Heart left ventricle (tissue), 13 donors: Measurements from ENCODE around the gene PRKG1.

ENCODE experiments used
- POLR2A ChIP-seq, 2 donors: fragments of 450-650 bp; IDR thresholded peaks; one replicate each; pipeline ENCODE4 v1.6.1; 2017; ENCODE audit warnings: antibody characterized with exemption in 2 of 2, mild to moderate bottlenecking in 2 of 2, moderate library complexity in 2 of 2
- TF ChIP-seq, protein P1 (sequence below), 12 donors: fragments of 200-600 bp; sonication (generic) in 4 of 12; IDR thresholded peaks; one replicate each; pipeline versions ENCODE4 v1.5.0 to v1.8.0; 2018 to 2022; ENCODE audit warnings: antibody characterized with exemption in 12 of 12, mild to moderate bottlenecking in 5 of 12
- donor health status: ischemic (EF 13 %, LVEDD 7.1; RV severe dilation, severe dysfunction).
- donor health status: DM: no; HTN: yes; CAD: no.
- donor health status: DM: no; HTN: no; CAD: no.
- donor health status: ischemic (EF 25% LVEDD 6.9; RV normal size, moderate dysfunction).
- donor health status: ischemic (EF 25% LVEDD 5.7; RV mildly dilated, moderate dysfunction).
- donor health status: ischemic (EF 35%, LVEDD 5.7; RV mildly dilated, moderate dysfunction).
- donor health status: nonischemic (EF 11% LVEDD 7.7; RV severe dilation, severe dysfunction).
- donor health status: DM: yes; HTN: yes; CAD: no.
- donor health status: PGD.
- donor health status: ischemic (EF 29% LVEDD 5.4; RV normal size, mild dysfunction).
- donor health status: nonischemic (EF 23%, LVEDD 6.1; RV moderate dilation, normal function).

DNA sequence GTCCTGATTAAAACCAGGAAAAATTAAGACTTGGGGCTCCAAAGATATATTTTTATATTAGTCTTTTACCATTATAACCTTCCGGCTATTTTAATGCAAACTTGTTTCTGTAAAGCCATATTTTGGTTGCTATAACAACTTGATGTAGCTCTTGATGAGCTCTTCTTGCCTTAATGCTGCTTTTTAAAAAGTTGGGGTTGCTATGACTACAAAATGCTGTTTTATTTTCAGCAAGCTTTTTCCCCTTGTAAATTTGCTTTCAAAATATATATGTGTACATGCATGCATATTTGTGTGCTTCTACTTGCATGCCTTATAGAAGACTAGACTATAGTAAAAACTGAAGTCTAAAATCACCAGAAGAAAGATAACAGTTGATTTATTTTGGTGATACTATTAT lies 525.4 kb downstream of the PRKG1 start:
- TF ChIP-seq POLR2A (IDR thresholded peaks at IDR 0.05): no peak
- TF ChIP-seq, protein P1, sequence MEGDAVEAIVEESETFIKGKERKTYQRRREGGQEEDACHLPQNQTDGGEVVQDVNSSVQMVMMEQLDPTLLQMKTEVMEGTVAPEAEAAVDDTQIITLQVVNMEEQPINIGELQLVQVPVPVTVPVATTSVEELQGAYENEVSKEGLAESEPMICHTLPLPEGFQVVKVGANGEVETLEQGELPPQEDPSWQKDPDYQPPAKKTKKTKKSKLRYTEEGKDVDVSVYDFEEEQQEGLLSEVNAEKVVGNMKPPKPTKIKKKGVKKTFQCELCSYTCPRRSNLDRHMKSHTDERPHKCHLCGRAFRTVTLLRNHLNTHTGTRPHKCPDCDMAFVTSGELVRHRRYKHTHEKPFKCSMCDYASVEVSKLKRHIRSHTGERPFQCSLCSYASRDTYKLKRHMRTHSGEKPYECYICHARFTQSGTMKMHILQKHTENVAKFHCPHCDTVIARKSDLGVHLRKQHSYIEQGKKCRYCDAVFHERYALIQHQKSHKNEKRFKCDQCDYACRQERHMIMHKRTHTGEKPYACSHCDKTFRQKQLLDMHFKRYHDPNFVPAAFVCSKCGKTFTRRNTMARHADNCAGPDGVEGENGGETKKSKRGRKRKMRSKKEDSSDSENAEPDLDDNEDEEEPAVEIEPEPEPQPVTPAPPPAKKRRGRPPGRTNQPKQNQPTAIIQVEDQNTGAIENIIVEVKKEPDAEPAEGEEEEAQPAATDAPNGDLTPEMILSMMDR (IDR thresholded peaks at IDR 0.05): no peak
